GM23248 (cell line): ENCODE data around the gene COL9A3.

Experiments used
- EZH2 ChIP-seq: fragments of 200-600 bp; sonication (generic); IDR thresholded peaks from 2 replicates; pipeline ENCODE4 v1.6.1; 2018; ENCODE audit warnings: antibody characterized with exemption, mild to moderate bottlenecking; ENCODE audit not compliant: insufficient read depth, poor library complexity, severe bottlenecking
- EZH2phosphoT487 ChIP-seq: fragments of 200-600 bp; sonication (generic); IDR thresholded peaks from 2 replicates; pipeline ENCODE4 v1.6.1; 2018; ENCODE audit warnings: antibody characterized with exemption, moderate library complexity, mild to moderate bottlenecking, low read depth; ENCODE audit not compliant: insufficient read depth

DNA sequence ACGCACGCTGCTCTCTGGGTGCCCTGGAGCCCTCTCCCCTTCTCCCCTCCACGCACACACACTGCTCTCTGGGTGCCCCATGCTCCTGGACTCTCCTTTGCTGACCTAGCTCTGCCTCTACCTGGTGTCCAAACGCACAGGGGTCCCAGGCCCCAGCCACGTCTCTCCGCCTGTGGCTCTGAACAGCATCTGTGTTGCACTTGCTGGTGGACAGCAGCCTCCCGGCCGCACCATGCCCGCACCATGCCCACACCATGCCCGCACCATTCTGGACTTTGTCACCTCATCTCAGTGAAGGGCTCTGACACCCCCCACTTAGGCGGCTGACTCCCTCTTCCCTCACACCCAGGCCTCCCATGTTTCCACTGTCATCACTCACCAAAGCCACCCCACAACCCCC is 23.0 kb downstream of the COL9A3 start:
- no peak for TF ChIP-seq EZH2
- TF ChIP-seq EZH2phosphoT487 = no peak
